TTC549 (cell line): ENCODE data around the gene PRDM15.

Experiments used
- FAIRE-seq: peaks from 2 replicates; lab custom pipeline; 2012; peaks lifted over from hg19 to GRCh38; lab: Jason Lieb, UNC

The PRDM15 gene

GRCh38 chr21:41863439-41863740 lies 15.8 kb downstream of the PRDM15 start:
- FAIRE-seq, result no peak

GRCh38 chr21:41861987-41862386 lies 17.2 kb downstream of the PRDM15 start:
- no peak for FAIRE-seq

GRCh38 chr21:41861255-41861654 lies 17.9 kb downstream of the PRDM15 start:
- FAIRE-seq, result no peak

- FAIRE-seq, result no peak
Observed at GRCh38 chr21:41859297-41859980, 19.7 kb downstream of the PRDM15 start.

- no peak for FAIRE-seq
Observed at GRCh38 chr21:41858466-41859296, 20.5 kb downstream of the PRDM15 start.

GRCh38 chr21:41857771-41858300 lies 21.3 kb downstream of the PRDM15 start:
- no peak for FAIRE-seq

GRCh38 chr21:41856572-41856971 lies 22.6 kb downstream of the PRDM15 start:
- no peak for FAIRE-seq

GRCh38 chr21:41854426-41854995 lies 24.6 kb downstream of the PRDM15 start:
- FAIRE-seq, result no peak

GRCh38 chr21:41852929-41853320 lies 26.2 kb downstream of the PRDM15 start:
- FAIRE-seq, result no peak

GRCh38 chr21:41852151-41852928 lies 26.8 kb downstream of the PRDM15 start:
- no peak for FAIRE-seq

- FAIRE-seq, result no peak
Observed at GRCh38 chr21:41851090-41851790, 27.9 kb downstream of the PRDM15 start.

- FAIRE-seq, result no peak
Observed at GRCh38 chr21:41850085-41850484, 29.1 kb downstream of the PRDM15 start.

- FAIRE-seq, result no peak
Observed at GRCh38 chr21:41848958-41849580, 30.1 kb downstream of the PRDM15 start.

- no peak for FAIRE-seq
Observed at GRCh38 chr21:41848533-41848932, 30.6 kb downstream of the PRDM15 start.

- FAIRE-seq, result no peak
Observed at GRCh38 chr21:41847066-41847804, 31.9 kb downstream of the PRDM15 start.

GRCh38 chr21:41846536-41846935 lies 32.6 kb downstream of the PRDM15 start:
- FAIRE-seq, result no peak

GRCh38 chr21:41846033-41846317 lies 33.2 kb downstream of the PRDM15 start:
- no peak for FAIRE-seq

GRCh38 chr21:41845310-41846032 lies 33.7 kb downstream of the PRDM15 start:
- no peak for FAIRE-seq

- FAIRE-seq, result no peak
Observed at GRCh38 chr21:41843584-41843983, 35.6 kb downstream of the PRDM15 start.

GRCh38 chr21:41840880-41841279 lies 38.3 kb downstream of the PRDM15 start:
- no peak for FAIRE-seq
